OCI-LY3 (cell line): ENCODE data around the gene ABI2.

Experiments
- H2AFZ ChIP-seq: fragments of 200-600, 300-600 bp; shearing (Covaris generic); 2 replicates; pipeline ENCODE4 v1.6.0; 2014; ENCODE audit warnings: antibody characterized with exemption, low read depth, low read length
- H3K27ac ChIP-seq: fragments of 200-600, 300-600 bp; sonication (generic); 2 replicates; pipeline ENCODE4 v1.5.1; 2014; ENCODE audit warnings: mild to moderate bottlenecking, low read length, moderate library complexity, mixed read lengths
- H3K27me3 ChIP-seq: fragments of 200-600, 300-600 bp; sonication (generic); 2 replicates; pipeline ENCODE4 v1.6.1; 2014; ENCODE audit warnings: low read depth, low read length, mixed read lengths
- H3K36me3 ChIP-seq: fragments of 200-600, 300-600 bp; sonication (generic); replicated peaks from 2 replicates; pipeline ENCODE3; 2014; ENCODE audit warnings: low read depth, low read length, mixed read lengths
- H3K4me1 ChIP-seq: fragments of 300-600, 200-600 bp; sonication (generic); 2 replicates; pipeline ENCODE4 v1.6.1; 2014; ENCODE audit warnings: low read length, mixed read lengths
- H3K4me2 ChIP-seq: fragments of 200-600, 300-600 bp; sonication (generic); 2 replicates; pipeline ENCODE4 v1.6.1; 2014; ENCODE audit warnings: low read length, mixed read lengths
- H3K4me3 ChIP-seq: fragments of 300-600, 200-600 bp; sonication (generic); 2 replicates; pipeline ENCODE4 v1.5.1; 2014; ENCODE audit warnings: antibody characterized with exemption, mild to moderate bottlenecking, low read length, moderate library complexity
- H3K79me2 ChIP-seq: fragments of 300-600, 200-600 bp; shearing (Covaris generic); 2 replicates; pipeline ENCODE4 v1.6.1; 2014; ENCODE audit warnings: mild to moderate bottlenecking, low read length, mixed read lengths
- H3K9ac ChIP-seq: fragments of 300-600, 200-600 bp; shearing (Covaris generic); 2 replicates; pipeline ENCODE4 v1.6.0; 2014; ENCODE audit warnings: mild to moderate bottlenecking, low read length, moderate library complexity
- H3K9me3 ChIP-seq: fragments of 200-600, 300-600 bp; shearing (Covaris generic); 2 replicates; pipeline ENCODE4 v1.6.1; 2014; ENCODE audit warnings: low read length, mixed read lengths; ENCODE audit not compliant: insufficient read depth
- H4K20me1 ChIP-seq: fragments of 200-600, 300-600 bp; sonication (generic); 2 replicates; pipeline ENCODE4 v1.6.1; 2016; ENCODE audit warnings: low read length, mixed read lengths; ENCODE audit not compliant: insufficient read depth
- CTCF ChIP-seq: fragments of 200-600, 300-600 bp; sonication (generic); IDR thresholded peaks from 2 replicates; pipeline ENCODE4 v1.5.1; 2014; ENCODE audit warnings: antibody characterized with exemption, low read length, low read depth
- EZH2phosphoT487 ChIP-seq: fragments of 200-600 bp; shearing (Covaris generic); IDR thresholded peaks from 2 replicates; pipeline ENCODE4 v1.6.1; 2018; ENCODE audit warnings: antibody characterized with exemption, mixed run types, low read depth

ABI2 gene

DNA sequence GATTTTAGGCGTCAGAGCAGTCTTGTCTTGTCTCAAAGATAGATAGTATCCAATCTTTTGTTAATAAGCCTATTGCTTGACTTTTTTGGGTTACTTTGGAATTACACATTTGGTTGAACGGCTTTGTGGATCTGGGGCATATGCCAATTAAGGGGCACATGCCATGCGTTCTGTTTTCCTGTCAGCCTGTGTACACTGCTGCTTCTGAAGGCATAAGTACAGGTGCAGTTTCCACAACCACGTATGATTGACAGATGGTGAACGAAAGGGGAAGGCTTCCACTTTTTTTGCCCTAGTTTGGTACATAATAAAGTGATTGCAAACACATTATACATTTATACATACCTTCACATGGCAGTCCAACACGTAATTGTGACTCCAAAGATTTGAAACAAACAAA is 104.6 kb downstream of the ABI2 start:
- H3K9me3 ChIP-seq = no peaks in the 10 kb centered on the region
- TF ChIP-seq EZH2phosphoT487 (no peak), CTCF (no peak)
- no peaks in the 10 kb centered on the region for H3K79me2 ChIP-seq
- H3K27me3 ChIP-seq = no peaks in the 10 kb centered on the region
- H3K4me2 ChIP-seq = no peak overlapping the region
- no peak overlapping the region for H3K9ac ChIP-seq
- peaks cover 2% of the 10 kb centered on the region for H3K36me3 ChIP-seq
- no peak overlapping the region for H3K27ac ChIP-seq
- H2AFZ ChIP-seq = no peak overlapping the region
- H3K4me1 ChIP-seq = no peaks in the 10 kb centered on the region
- no peaks in the 10 kb centered on the region for H4K20me1 ChIP-seq
- H3K4me3 ChIP-seq = no peak overlapping the region

DNA sequence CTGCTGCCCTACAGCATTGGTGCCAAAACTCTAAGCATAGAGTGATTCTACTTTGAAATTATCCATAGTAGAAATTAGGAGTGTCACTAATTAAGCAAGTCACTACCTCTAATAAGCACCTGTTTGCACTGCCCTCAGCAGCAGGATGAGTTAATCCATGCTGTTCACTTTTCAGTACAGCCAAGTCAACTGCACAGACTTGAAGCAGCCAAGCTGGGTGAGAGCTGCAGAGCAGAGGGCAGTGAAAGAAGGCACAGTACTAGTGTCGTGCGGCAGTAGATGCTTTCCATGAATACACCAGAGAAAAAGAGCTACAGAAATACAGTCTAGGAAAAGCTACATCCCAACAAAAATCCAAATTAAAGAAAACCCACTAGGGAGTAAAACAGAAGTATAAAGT is 108.3 kb downstream of the ABI2 start:
- Histone ChIP-seq H3K9me3 (no peaks in the 10 kb centered on the region), H2AFZ (no peak overlapping the region), H3K27ac (no peak overlapping the region), H3K36me3 (peaks cover 2% of the 10 kb centered on the region), H3K4me1 (no peaks in the 10 kb centered on the region), H3K79me2 (no peaks in the 10 kb centered on the region), H3K4me3 (no peak overlapping the region), H3K27me3 (no peaks in the 10 kb centered on the region), H3K4me2 (no peak overlapping the region), H4K20me1 (no peaks in the 10 kb centered on the region), H3K9ac (no peak overlapping the region)
- TF ChIP-seq EZH2phosphoT487 (no peak), CTCF (no peak)

- Histone ChIP-seq H3K79me2 (no peaks in the 10 kb centered on the region), H3K27ac (no peak overlapping the region), H3K4me2 (no peak overlapping the region), H3K36me3 (peaks cover 2% of the 10 kb centered on the region), H3K27me3 (no peaks in the 10 kb centered on the region), H4K20me1 (no peaks in the 10 kb centered on the region), H3K4me3 (no peak overlapping the region), H3K4me1 (no peaks in the 10 kb centered on the region), H2AFZ (no peak overlapping the region), H3K9ac (no peak overlapping the region), H3K9me3 (no peaks in the 10 kb centered on the region)
- TF ChIP-seq EZH2phosphoT487 = no peak
- TF ChIP-seq CTCF = no peak
Measured at GRCh38 chr2:203437511-203437910, 109.3 kb downstream of the ABI2 start.

- H3K4me1 ChIP-seq = no peaks in the 10 kb centered on the region
- H3K27ac ChIP-seq = no peak overlapping the region
- H4K20me1 ChIP-seq = no peaks in the 10 kb centered on the region
- H3K79me2 ChIP-seq = no peaks in the 10 kb centered on the region
- no peak overlapping the region for H3K9ac ChIP-seq
- H3K4me2 ChIP-seq = no peak overlapping the region
- H3K36me3 ChIP-seq = peaks cover 2% of the 10 kb centered on the region
- H3K27me3 ChIP-seq = no peaks in the 10 kb centered on the region
- H3K9me3 ChIP-seq = no peaks in the 10 kb centered on the region
- H2AFZ ChIP-seq = no peak overlapping the region
- TF ChIP-seq CTCF = no peak
- TF ChIP-seq EZH2phosphoT487 = no peak
- no peak overlapping the region for H3K4me3 ChIP-seq
Measured at GRCh38 chr2:203438528-203438927, 110.3 kb downstream of the ABI2 start.
